ENCODE data around the gene PRRC2B.

PRRC2B gene

DNA sequence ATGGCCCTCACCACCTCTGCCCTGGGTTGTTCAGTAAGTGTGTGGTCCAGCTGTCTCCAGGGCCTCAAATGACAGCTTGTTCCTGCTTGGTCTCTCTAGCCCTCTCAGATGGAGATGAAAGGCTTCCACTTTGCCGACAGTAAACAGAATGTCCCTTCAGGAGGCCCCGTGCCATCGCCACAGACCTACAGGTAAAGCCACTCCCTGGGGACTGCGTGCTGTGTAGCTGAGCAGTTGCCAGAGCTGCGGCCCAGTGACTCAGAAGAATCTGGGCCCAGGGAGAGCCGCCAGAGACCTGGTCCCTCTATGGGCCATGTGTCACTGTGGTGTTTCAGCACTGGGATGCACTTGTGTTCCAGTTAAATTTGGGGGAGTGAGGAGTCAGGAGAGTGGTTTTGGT lies 98.2 kb downstream of the PRRC2B start:
- Histone ChIP-seq H3K4me3 (ENCODE audit: low read length) (no peak overlapping the region), H3K9ac (ENCODE audit: low read length) (no peak overlapping the region), H3K27me3 (ENCODE audit: control insufficient read depth, insufficient read depth, low read length) (no peaks in the 10 kb centered on the region), H3K27ac (ENCODE audit: low read depth, low read length) (no peak overlapping the region), H3K36me3 (ENCODE audit: control insufficient read depth, insufficient read depth, low read length) (peaks cover 86% of the 10 kb centered on the region), H3K4me1 (ENCODE audit: control insufficient read depth, insufficient read depth, low read length) (no peaks in the 10 kb centered on the region)

GRCh38 chr9:131494296-131494870 lies 100.5 kb downstream of the PRRC2B start:
- no peak overlapping the region for H3K27ac ChIP-seq (ENCODE audit: low read depth, low read length)
- no peaks in the 10 kb centered on the region for H3K4me1 ChIP-seq (ENCODE audit: control insufficient read depth, insufficient read depth, low read length)
- H3K27me3 ChIP-seq (ENCODE audit: control insufficient read depth, insufficient read depth, low read length) = no peaks in the 10 kb centered on the region
- H3K36me3 ChIP-seq (ENCODE audit: control insufficient read depth, insufficient read depth, low read length) = peaks cover 77% of the 10 kb centered on the region
- H3K9ac ChIP-seq (ENCODE audit: low read length) = no peak overlapping the region
- H3K4me3 ChIP-seq (ENCODE audit: low read length) = no peak overlapping the region

GRCh38 chr9:131495785-131496184 lies 101.9 kb downstream of the PRRC2B start:
- Histone ChIP-seq H3K9ac (ENCODE audit: low read length) (no peak overlapping the region), H3K36me3 (ENCODE audit: control insufficient read depth, insufficient read depth, low read length) (peaks cover 63% of the 10 kb centered on the region), H3K27me3 (ENCODE audit: control insufficient read depth, insufficient read depth, low read length) (no peaks in the 10 kb centered on the region), H3K27ac (ENCODE audit: low read depth, low read length) (no peak overlapping the region), H3K4me3 (ENCODE audit: low read length) (no peak overlapping the region), H3K4me1 (ENCODE audit: control insufficient read depth, insufficient read depth, low read length) (no peaks in the 10 kb centered on the region)

DNA sequence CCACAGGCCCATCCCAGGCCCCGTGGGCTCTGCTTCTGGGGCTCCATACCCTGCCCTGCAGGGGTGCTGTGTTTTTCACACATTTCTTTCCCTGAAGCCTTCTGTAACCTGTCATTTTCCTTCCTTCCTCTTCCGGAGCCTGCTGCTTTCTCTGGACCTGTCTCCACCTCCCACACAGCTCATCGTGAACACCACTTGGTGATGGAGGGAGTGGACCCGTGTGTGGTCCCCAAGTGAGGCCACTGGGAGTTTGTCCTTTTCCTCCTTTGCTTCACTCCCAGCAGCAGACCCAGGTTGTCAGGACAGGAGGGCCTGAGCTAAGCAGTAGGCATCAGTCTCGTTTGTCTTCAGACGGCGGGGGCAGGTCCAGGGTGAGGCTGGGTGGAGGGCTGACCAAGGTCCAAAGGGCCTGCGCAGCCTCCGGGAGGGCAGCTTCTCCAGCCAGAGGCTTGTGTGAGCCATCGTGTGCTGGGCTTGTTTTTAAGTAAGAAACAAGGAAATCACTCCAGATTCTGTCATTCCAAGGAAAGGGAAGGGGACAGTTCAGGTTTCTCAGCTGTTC lies 103.0 kb downstream of the PRRC2B start:
- H3K4me3 ChIP-seq (ENCODE audit: low read length) = no peak overlapping the region
- H3K27ac ChIP-seq (ENCODE audit: low read depth, low read length) = no peak overlapping the region
- no peaks in the 10 kb centered on the region for H3K4me1 ChIP-seq (ENCODE audit: control insufficient read depth, insufficient read depth, low read length)
- H3K9ac ChIP-seq (ENCODE audit: low read length) = no peak overlapping the region
- H3K27me3 ChIP-seq (ENCODE audit: control insufficient read depth, insufficient read depth, low read length) = no peaks in the 10 kb centered on the region
- H3K36me3 ChIP-seq (ENCODE audit: control insufficient read depth, insufficient read depth, low read length) = peaks cover 51% of the 10 kb centered on the region

- Histone ChIP-seq H3K4me3 (ENCODE audit: low read length) (no peak overlapping the region), H3K36me3 (ENCODE audit: control insufficient read depth, insufficient read depth, low read length) (peaks cover 28% of the 10 kb centered on the region), H3K27ac (ENCODE audit: low read depth, low read length) (no peak overlapping the region), H3K9ac (ENCODE audit: low read length) (no peak overlapping the region), H3K4me1 (ENCODE audit: control insufficient read depth, insufficient read depth, low read length) (peaks cover 9% of the 10 kb centered on the region), H3K27me3 (ENCODE audit: control insufficient read depth, insufficient read depth, low read length) (no peaks in the 10 kb centered on the region)
These were observed 105.4 kb downstream of the PRRC2B start for GRCh38 chr9:131499254-131499767.

- H3K36me3 ChIP-seq (ENCODE audit: control insufficient read depth, insufficient read depth, low read length) = peaks cover 17% of the 10 kb centered on the region
- H3K27ac ChIP-seq (ENCODE audit: low read depth, low read length) = no peak overlapping the region
- no peaks in the 10 kb centered on the region for H3K27me3 ChIP-seq (ENCODE audit: control insufficient read depth, insufficient read depth, low read length)
These were observed 106.5 kb downstream of the PRRC2B start for GRCh38 chr9:131500377-131500776.

GRCh38 chr9:131500939-131501541 lies 107.2 kb downstream of the PRRC2B start:
- no peak overlapping the region for H3K27ac ChIP-seq (ENCODE audit: low read depth, low read length)
- H3K9ac ChIP-seq (ENCODE audit: low read length) = no peak overlapping the region
- H3K36me3 ChIP-seq (ENCODE audit: control insufficient read depth, insufficient read depth, low read length) = peaks cover 11% of the 10 kb centered on the region
- H3K27me3 ChIP-seq (ENCODE audit: control insufficient read depth, insufficient read depth, low read length) = no peaks in the 10 kb centered on the region
- no peak overlapping the region for H3K4me3 ChIP-seq (ENCODE audit: low read length)
- H3K4me1 ChIP-seq (ENCODE audit: control insufficient read depth, insufficient read depth, low read length) = peaks cover 9% of the 10 kb centered on the region

More at GRCh38 chr9:131500377-131500776, 106.5 kb downstream of the PRRC2B start:
- H3K9ac ChIP-seq (ENCODE audit: low read length) = no peak overlapping the region
- peaks cover 9% of the 10 kb centered on the region for H3K4me1 ChIP-seq (ENCODE audit: control insufficient read depth, insufficient read depth, low read length)
- no peak overlapping the region for H3K4me3 ChIP-seq (ENCODE audit: low read length)

DNA sequence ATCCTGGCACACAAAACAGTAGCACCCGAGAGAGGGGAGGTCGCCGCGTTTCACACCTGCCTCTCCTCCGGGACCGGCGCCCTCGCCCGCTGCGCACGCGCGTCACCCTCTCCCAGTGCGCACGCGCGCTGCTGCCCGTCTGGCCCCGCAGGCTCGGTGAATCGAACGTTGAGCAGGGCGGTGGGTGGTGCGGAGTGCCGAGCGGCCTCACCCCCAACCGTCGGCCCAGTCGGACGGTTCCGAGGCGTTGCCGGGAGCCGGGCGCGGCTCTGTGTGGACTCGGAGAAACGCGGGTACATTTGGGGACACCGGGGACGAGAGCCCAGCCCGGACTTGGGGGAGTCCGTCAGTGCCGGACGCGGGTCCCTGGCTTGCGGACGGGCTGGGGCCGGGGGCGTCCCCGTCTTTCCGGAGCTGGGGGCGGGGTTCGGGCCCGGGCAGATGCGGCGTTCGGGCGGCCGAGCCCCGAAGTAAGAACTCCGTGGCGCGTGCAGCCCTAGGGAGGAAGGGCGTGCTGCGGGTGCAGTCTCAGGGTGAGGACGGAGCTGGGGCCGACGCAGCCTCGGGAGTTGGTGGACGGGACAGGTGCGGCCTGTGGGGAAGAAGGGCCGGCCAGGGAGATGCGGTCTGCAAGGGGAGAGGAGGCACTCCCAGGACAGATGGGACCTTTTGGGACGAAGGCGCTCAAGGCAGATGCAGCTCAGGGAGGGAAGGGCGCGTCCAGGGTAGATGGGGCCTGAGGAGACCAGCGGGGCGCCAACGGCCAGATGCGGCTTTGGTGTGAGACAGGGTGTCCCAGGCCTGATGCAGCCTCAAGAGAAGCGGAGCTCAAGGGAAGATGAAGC lies 109.1 kb downstream of the PRRC2B start, which contains the start of gene POMT1:
Gene POMT1 (plus strand): TSS at position 138 of the 845 bp plus-strand sequence. CDS start 1,301 bp downstream, outside the sequence.
- Histone ChIP-seq H3K9ac (ENCODE audit: low read length) (peak within 1 kb of the TSS; percentile 81), H3K4me1 (ENCODE audit: control insufficient read depth, insufficient read depth, low read length) (peaks cover 9% of the 10 kb centered on the region), H3K36me3 (ENCODE audit: control insufficient read depth, insufficient read depth, low read length) (peaks cover 3% of the 10 kb centered on the region), H3K27me3 (ENCODE audit: control insufficient read depth, insufficient read depth, low read length) (no peaks in the 10 kb centered on the region), H3K4me3 (ENCODE audit: low read length) (peak within 1 kb of the TSS; percentile 95), H3K27ac (ENCODE audit: low read depth, low read length) (peak within 1 kb of the TSS; percentile 70)

DNA sequence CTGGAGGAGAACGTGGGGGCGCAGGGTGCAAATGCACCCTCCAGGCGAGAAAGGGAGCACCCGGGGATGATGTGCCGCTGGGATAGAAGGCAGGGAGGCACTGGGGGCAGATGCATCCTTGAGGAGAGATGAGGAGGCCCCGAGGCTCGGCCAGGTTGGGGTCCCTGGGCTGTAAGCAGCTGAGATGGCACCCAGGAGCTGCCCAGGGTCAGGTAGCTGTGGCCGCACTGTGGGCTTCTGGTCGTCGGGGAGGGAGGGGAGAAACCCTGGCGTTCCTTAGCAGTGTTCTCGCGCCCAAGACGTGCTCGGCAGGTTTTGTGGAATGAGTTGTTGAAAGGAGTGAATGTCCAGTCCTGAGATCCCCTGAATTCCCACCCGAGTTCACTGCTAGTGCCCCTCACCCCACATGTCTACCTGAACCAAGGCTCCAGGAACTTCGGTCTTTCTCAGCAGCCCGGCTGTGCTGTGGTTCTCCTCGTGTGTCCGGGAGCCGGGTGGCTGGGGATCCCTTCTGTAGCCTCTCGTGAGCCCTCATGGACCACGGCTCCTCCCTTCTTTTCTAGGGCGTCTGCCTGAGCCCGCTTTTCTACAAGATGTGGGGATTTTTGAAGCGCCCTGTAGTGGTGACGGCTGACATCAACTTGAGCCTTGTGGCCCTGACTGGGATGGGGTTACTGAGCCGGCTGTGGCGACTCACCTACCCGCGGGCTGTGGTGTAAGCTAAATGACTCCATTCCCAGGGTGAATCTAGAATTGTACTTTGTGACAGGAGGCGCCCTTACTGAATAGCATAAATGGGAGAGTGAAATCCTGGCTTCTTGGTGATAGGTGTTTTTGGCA lies 110.0 kb downstream of the PRRC2B start:
- peaks cover 3% of the 10 kb centered on the region for H3K36me3 ChIP-seq (ENCODE audit: control insufficient read depth, insufficient read depth, low read length)
- H3K9ac ChIP-seq (ENCODE audit: low read length) = peak overlapping the region; percentile 81
- H3K27me3 ChIP-seq (ENCODE audit: control insufficient read depth, insufficient read depth, low read length) = no peaks in the 10 kb centered on the region
- H3K4me3 ChIP-seq (ENCODE audit: low read length) = peak overlapping the region; percentile 95
- H3K27ac ChIP-seq (ENCODE audit: low read depth, low read length) = peak overlapping the region; percentile 70
- peaks cover 9% of the 10 kb centered on the region for H3K4me1 ChIP-seq (ENCODE audit: control insufficient read depth, insufficient read depth, low read length)

- Histone ChIP-seq H3K27ac (ENCODE audit: low read depth, low read length) (no peak overlapping the region), H3K27me3 (ENCODE audit: control insufficient read depth, insufficient read depth, low read length) (no peaks in the 10 kb centered on the region), H3K4me1 (ENCODE audit: control insufficient read depth, insufficient read depth, low read length) (peaks cover 9% of the 10 kb centered on the region), H3K9ac (ENCODE audit: low read length) (no peak overlapping the region), H3K36me3 (ENCODE audit: control insufficient read depth, insufficient read depth, low read length) (peaks cover 4% of the 10 kb centered on the region), H3K4me3 (ENCODE audit: low read length) (no peak overlapping the region)
These were observed 111.1 kb downstream of the PRRC2B start for GRCh38 chr9:131505012-131505411.

GRCh38 chr9:131511416-131511815 lies 117.5 kb downstream of the PRRC2B start:
- Histone ChIP-seq H3K9ac (ENCODE audit: low read length) (no peak overlapping the region), H3K36me3 (ENCODE audit: control insufficient read depth, insufficient read depth, low read length) (peaks cover 38% of the 10 kb centered on the region), H3K27me3 (ENCODE audit: control insufficient read depth, insufficient read depth, low read length) (no peaks in the 10 kb centered on the region), H3K4me3 (ENCODE audit: low read length) (no peak overlapping the region), H3K27ac (ENCODE audit: low read depth, low read length) (no peak overlapping the region), H3K4me1 (ENCODE audit: control insufficient read depth, insufficient read depth, low read length) (no peaks in the 10 kb centered on the region)

All from rectal smooth muscle tissue (tissue), 1 donor.